ENCODE measurements around the gene MAP3K7CL.
"Not testable (repeated sequence)": the region's sequence is repeated elsewhere in the genome, so short reads cannot be mapped to it uniquely, and the experiment has no call there.

MAP3K7CL gene

GRCh38 chr21:29167481-29167880 lies 37.0 kb downstream of the MAP3K7CL start:
- not testable (repeated sequence) for DNase-seq (ENCODE audit: low read depth in 2 of 2)

DNA sequence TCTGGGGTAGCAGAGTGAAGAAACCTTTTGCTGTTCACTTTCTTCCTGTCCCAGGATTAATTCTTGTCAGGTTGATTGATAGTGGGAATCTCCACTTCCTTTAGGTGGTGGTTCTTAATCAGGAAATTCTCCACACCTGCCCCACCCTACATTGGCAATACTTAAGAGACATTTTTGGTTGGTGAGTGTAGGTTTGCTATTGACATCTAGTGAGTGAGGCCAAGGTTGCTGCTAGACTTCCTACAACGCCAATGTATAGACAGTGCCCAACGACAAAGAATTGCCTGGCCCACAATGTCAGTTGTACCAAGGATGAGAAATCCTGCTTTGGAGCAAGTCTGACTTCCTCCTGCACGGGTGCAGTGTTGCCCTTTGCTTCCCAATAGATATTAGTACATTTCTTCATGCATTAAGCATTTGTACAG lies 38.5 kb downstream of the MAP3K7CL start:
- DNase-seq (ENCODE audit: low read depth in 2 of 2) = no peak

- no peak for DNase-seq (ENCODE audit: low read depth in 2 of 2)
Measured at GRCh38 chr21:29170944-29171343, 40.5 kb downstream of the MAP3K7CL start.

GRCh38 chr21:29172282-29172681 lies 41.8 kb downstream of the MAP3K7CL start:
- DNase-seq (ENCODE audit: low read depth in 2 of 2) = no peak

DNA sequence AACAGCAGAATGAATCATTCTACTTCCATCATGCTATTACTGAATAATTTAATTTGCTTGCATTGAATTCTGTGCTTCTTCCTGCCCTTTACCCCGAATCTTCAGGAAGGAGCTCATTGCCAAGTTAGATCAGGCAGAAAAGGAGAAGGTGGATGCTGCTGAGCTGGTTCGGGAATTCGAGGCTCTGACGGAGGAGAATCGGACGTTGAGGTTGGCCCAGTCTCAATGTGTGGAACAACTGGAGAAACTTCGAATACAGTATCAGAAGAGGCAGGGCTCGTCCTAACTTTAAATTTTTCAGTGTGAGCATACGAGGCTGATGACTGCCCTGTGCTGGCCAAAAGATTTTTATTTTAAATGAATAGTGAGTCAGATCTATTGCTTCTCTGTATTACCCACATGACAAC lies 44.2 kb downstream of the MAP3K7CL start:
- no peak for DNase-seq (ENCODE audit: low read depth in 2 of 2)

DNA sequence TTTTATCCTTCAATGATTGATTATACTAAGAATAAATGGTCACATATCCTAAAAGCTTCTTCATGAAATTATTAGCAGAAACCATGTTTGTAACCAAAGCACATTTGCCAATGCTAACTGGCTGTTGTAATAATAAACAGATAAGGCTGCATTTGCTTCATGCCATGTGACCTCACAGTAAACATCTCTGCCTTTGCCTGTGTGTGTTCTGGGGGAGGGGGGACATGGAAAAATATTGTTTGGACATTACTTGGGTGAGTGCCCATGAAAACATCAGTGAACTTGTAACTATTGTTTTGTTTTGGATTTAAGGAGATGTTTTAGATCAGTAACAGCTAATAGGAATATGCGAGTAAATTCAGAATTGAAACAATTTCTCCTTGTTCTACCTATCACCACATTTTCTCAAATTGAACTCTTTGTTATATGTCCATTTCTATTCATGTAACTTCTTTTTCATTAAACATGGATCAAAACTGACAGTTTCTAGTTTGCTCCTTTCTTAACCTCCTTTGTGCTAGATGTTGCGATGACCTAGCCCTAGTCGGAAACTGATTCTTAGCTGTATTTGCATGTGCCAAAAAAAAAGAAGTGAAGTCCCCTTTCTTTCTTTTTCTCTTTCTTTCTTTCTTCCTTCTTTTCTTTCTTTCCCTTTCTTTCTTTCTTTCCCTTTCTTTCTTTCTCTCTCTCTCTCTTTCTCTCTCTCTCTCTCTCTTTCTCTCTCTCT lies 45.1 kb downstream of the MAP3K7CL start:
- no peak for DNase-seq (ENCODE audit: low read depth in 2 of 2)

GRCh38 chr21:29176471-29177120 lies 46.2 kb downstream of the MAP3K7CL start:
- no peak for DNase-seq (ENCODE audit: low read depth in 2 of 2)

DNA sequence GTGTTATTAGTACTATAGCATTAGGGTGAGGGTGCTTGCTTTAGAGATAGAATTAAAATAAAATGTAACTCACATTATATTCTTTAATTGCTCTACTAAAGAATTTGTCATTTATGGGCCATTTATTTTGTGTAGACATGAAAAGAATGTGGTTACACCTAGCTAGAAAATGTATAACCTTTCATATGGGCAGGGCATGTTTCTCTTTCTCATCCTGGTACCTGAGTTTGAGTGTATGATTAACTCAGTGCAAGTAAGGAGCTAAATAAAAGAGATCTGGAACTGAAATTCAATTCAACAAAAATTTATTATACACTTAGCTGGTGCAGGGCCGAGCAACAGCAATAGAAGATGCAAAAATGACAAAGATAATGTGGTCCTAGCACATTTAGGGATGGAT lies 47.4 kb downstream of the MAP3K7CL start:
- no peak for DNase-seq (ENCODE audit: low read depth in 2 of 2)

- DNase-seq (ENCODE audit: low read depth in 2 of 2) = no peak
Measured at GRCh38 chr21:29178926-29179325, 48.5 kb downstream of the MAP3K7CL start.

DNA sequence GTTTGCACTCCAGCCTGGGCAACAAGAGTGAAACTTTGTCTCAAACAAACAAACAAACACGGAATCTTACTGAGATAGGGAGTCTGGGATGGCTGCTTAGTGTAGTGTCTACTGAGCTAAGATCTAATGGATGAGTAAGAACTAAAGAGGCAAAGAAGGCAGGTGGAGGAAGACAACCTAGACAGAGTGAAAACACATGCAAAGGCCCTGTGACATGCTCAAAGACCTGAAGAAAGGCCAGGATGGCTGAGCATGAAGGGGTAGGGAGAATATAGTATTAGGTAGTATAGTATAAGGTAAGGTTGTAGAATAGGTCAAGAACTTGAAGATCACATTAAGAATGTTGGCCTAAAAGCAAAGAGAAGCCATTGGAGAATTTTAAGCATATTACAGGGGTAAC lies 49.1 kb downstream of the MAP3K7CL start:
- no peak for DNase-seq (ENCODE audit: low read depth in 2 of 2)

GRCh38 chr21:29181799-29182470 lies 51.5 kb downstream of the MAP3K7CL start:
- no peak for DNase-seq (ENCODE audit: low read depth in 2 of 2)

DNA sequence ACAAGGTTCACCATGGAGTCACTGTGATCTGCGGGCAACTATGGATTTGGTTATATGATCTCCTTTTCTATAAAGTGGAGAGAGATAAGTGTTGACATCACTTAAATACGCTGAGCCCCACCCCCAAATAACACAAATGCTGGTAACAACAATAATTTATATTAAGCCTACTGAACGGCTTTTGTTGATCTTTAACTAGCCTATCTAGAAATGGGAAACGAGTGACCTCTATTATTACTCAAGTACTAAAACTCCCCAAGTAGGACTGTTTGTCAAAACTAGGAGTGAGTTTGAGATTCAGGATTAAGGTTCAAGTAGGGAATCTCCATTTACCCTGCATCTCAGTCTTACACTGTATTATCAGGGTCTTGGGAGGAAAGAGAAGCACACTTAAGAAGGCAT lies 52.2 kb downstream of the MAP3K7CL start:
- no peak for DNase-seq (ENCODE audit: low read depth in 2 of 2)

DNA sequence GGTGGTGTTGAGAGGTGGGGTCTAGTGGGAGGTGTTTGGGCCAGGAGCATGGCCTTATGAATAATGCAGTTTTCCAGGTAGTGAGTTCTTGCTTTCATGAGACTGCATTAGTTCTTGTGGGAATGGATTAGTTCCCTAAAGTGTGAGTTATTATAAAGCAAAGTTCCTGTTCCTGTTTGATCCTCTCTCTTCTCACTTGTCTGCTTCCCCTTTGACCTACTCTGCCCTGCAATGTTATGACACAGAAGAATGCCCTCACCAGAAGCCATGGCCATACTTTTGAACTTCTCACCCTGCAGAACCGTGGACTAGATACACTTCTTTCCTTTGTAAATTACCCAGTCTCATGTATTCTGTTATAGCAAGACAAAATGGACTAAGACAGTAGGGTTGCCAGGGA lies 53.6 kb downstream of the MAP3K7CL start:
- DNase-seq (ENCODE audit: low read depth in 2 of 2) = no peak

DNA sequence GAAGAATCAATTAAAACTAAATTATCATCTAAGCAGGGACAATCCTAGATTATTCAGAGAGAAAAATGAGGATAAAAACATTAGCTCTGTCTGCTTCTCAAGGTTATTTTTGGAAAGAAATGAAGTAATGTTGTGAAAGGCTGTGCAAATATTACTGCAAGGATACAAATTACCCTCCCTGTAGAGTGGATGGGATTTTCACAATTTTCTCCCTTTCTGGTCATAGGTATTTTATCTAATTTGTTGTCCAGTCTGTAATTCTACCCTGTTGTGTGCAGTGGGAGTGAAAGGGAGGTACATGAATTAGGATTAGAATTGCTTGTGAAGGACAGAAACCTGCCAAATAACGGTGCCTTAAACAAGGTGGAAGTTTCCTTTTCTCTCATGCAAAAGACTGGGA lies 54.7 kb downstream of the MAP3K7CL start:
- DNase-seq (ENCODE audit: low read depth in 2 of 2) = no peak

- no peak for DNase-seq (ENCODE audit: low read depth in 2 of 2)
Measured at GRCh38 chr21:29185633-29186032, 55.2 kb downstream of the MAP3K7CL start.

- DNase-seq (ENCODE audit: low read depth in 2 of 2) = no peak
Measured at GRCh38 chr21:29186246-29186645, 55.8 kb downstream of the MAP3K7CL start.

DNA sequence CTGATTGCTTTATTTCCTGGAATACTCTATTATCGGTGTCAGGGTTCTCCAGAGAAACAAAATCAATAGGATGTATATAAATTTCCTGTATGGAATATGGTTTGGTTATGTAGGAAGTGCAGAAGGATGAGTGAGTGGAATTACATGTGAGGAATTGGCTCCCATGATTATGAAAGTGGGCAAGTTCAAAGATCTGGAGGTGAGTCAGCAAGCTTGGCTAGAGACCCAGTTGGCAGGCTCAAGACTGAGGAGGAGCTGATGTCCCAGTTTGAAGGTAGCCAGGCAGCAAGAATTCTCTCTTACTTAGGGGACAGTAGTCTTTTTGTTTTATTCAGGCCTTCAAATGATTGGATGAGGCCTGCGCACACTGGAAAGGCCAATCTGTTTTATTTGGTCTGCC lies 57.5 kb downstream of the MAP3K7CL start:
- DNase-seq (ENCODE audit: low read depth in 2 of 2) = no peak

DNA sequence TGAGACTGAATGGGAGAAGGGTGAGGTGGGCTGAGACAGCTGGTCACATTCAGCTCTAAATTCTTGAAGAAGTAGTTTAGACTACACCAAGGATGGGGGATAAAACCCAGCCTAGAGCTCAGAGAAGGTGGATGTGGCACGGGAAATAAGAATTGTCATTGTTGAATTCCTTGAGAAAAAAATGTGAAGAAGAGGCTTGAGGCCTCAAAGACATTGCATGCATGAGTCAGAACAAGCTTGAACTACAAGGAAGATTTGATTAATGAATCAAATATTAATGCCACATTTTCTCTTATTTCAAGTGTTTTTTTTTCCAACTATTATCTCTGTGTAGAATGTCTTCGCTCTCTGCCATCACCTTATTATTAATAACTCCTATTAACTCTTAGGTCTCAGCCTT lies 58.9 kb downstream of the MAP3K7CL start:
- no peak for DNase-seq (ENCODE audit: low read depth in 2 of 2)

- no peak for DNase-seq (ENCODE audit: low read depth in 2 of 2)
Measured at GRCh38 chr21:29190923-29191331, 60.5 kb downstream of the MAP3K7CL start.

DNA sequence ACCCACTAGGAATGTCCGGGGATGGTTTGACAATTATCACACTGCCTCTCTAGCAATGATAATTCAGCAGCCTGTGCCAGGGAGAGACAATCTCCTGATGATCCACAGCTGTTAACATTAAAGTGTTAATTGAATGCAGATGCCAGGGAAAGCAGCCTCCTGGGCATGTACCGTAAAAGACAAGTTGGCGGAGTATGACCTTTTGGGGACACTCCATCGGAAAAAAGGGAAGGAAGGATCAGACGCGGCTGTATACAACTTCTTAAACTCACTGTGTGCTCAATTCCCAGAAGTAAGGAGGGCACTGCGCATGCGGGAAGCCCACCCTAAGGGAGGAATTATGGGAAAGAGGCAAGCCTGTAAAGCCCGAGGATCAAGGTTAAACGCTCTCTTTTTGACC lies 62.6 kb downstream of the MAP3K7CL start:
- DNase-seq (ENCODE audit: low read depth in 2 of 2) = no peak

- DNase-seq (ENCODE audit: low read depth in 2 of 2) = no peak
Measured at GRCh38 chr21:29193901-29194300, 63.5 kb downstream of the MAP3K7CL start.

- no peak for DNase-seq (ENCODE audit: low read depth in 2 of 2)
Measured at GRCh38 chr21:29194342-29194741, 63.9 kb downstream of the MAP3K7CL start.

GRCh38 chr21:29194847-29195246 lies 64.4 kb downstream of the MAP3K7CL start:
- DNase-seq (ENCODE audit: low read depth in 2 of 2) = no peak
